Measurements from ENCODE around the gene FANCC.

GRCh38 chr9:95185956-95186355 is 131.6 kb downstream of the FANCC start:
- no peak for TF ChIP-seq CTCF (IDR thresholded peaks at IDR 0.05 in 2 of 3, conservative IDR thresholded peaks at IDR 0.05 in 1 of 3; ENCODE audit: borderline replicate concordance in 1 of 3, insufficient read depth in 1 of 3, low read depth in 2 of 3, low read length in 2 of 3)
- TF ChIP-seq POLR2A (IDR thresholded peaks at IDR 0.05; ENCODE audit: borderline replicate concordance, extremely low read depth, insufficient read depth, insufficient read length) = no peak
- no peak for TF ChIP-seq EZH2phosphoT487 (IDR thresholded peaks at IDR 0.05; ENCODE audit: borderline replicate concordance)
- TF ChIP-seq CEBPB (IDR thresholded peaks at IDR 0.05; ENCODE audit: low read depth) = no peak
- no peak for TF ChIP-seq POLR2AphosphoS5 (IDR thresholded peaks at IDR 0.05; ENCODE audit: low read depth, low read length)
- TF ChIP-seq EZH2 (IDR thresholded peaks at IDR 0.05) = no peak
- TF ChIP-seq JUND (IDR thresholded peaks at IDR 0.05) = no peak
- no peak for TF ChIP-seq EGR1 (IDR thresholded peaks at IDR 0.05; ENCODE audit: low read depth)
- TF ChIP-seq, protein P1, sequence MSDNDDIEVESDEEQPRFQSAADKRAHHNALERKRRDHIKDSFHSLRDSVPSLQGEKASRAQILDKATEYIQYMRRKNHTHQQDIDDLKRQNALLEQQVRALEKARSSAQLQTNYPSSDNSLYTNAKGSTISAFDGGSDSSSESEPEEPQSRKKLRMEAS (IDR thresholded peaks at IDR 0.05) = no peak
- TF ChIP-seq, protein P2, sequence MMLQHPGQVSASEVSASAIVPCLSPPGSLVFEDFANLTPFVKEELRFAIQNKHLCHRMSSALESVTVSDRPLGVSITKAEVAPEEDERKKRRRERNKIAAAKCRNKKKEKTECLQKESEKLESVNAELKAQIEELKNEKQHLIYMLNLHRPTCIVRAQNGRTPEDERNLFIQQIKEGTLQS (IDR thresholded peaks at IDR 0.05) = no peak
- TF ChIP-seq, protein P3, sequence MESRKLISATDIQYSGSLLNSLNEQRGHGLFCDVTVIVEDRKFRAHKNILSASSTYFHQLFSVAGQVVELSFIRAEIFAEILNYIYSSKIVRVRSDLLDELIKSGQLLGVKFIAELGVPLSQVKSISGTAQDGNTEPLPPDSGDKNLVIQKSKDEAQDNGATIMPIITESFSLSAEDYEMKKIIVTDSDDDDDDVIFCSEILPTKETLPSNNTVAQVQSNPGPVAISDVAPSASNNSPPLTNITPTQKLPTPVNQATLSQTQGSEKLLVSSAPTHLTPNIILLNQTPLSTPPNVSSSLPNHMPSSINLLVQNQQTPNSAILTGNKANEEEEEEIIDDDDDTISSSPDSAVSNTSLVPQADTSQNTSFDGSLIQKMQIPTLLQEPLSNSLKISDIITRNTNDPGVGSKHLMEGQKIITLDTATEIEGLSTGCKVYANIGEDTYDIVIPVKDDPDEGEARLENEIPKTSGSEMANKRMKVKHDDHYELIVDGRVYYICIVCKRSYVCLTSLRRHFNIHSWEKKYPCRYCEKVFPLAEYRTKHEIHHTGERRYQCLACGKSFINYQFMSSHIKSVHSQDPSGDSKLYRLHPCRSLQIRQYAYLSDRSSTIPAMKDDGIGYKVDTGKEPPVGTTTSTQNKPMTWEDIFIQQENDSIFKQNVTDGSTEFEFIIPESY (IDR thresholded peaks at IDR 0.05; ENCODE audit: extremely low read depth, insufficient replicate concordance, low read length) = no peak
